ENCODE data around the gene CLIC4. TPM values are rescaled to one million over a fixed set of nuclear protein-coding genes. Genes with fewer than 3 reads are reported as not detected.

CLIC4 gene
- total RNA-seq, 1 experiment from 2014 or later = 230 TPM

DNA sequence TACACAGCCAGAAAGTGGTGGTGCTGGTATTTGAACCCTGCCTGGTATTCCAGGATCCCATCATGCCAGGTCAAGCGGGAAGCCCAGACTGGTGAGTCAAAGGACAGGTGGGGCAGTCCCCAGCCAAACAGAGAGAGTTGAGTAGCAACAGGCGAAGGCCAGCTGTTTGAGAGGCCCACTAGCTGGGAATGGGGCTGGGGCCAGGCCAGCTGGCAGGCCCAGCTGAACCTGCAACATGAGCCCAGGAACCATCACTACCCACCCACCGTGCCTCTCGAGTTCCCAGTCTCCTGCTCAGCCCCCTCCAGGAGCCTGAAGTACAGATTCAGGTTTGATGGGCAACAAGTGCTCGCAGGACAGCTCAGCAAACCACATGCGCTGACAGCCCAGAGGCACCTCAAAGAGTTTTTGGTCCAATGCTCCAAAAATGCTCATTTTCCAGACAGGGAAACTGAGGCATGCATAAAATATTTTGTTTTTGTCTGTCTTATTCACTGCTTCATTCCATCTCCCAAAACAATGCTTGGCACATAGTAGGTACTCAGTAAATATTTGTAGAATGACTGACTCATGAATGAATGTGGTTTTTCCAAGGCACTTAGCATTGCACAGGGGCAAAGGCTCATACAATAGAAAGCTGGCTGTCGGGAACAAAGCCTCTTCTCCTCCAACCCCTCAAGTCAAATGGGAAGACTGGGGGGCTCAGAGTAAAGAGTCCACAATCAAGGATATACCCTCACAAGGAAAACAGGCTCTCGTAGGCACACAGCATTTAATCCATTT, 42.5 kb upstream of the CLIC4 start:
- H3K4me1 ChIP-seq (ENCODE audit: insufficient read depth, low read length) = peaks cover 4% of the 10 kb centered on the region; the same call in 1 of the 2 replicates
- H3K79me1 ChIP-seq (ENCODE audit: insufficient read depth, low read depth, low read length, poor library complexity, severe bottlenecking) = no peaks in the 10 kb centered on the region
- H4K20me1 ChIP-seq (ENCODE audit: control insufficient read depth, insufficient read depth, insufficient read length) = no peaks in the 10 kb centered on the region
- no peak overlapping the region for H3K23ac ChIP-seq (ENCODE audit: insufficient read length, low read depth, low read length)
- H4K91ac ChIP-seq (ENCODE audit: insufficient read length, low read depth, low read length) = no peak overlapping the region
- peak; percentile 65 for DNase-seq
- no peak overlapping the region for H3T11ph ChIP-seq (ENCODE audit: low read length)
- H3K9ac ChIP-seq (ENCODE audit: extremely low read depth, insufficient read length, low read length) = no peak overlapping the region
- H3K23me2 ChIP-seq (ENCODE audit: insufficient read length, low read depth, low read length, poor library complexity, severe bottlenecking) = no peaks in the 10 kb centered on the region
- no peak overlapping the region for H3K18ac ChIP-seq (ENCODE audit: insufficient read length, low read depth, low read length)
- Mint-ChIP-seq H3K4me3 (no peak overlapping the region), H3K4me1 (peaks cover 39 to 45% of the 10 kb centered on the region in 2 experiments), H3K9me3 (no peaks in the 10 kb centered on the region; a peak in 1 of 5 replicates), H3K27ac (0 out of 7 replicates have a peak overlapping the region, but pooled peaks of 1 of the 3 experiments have one; percentile 28), H3K36me3 (ENCODE audit: insufficient read depth in 1 of 3, low read depth in 3 of 3) (peaks cover 0 to 3% (median 0%) of the 10 kb centered on the region in 3 experiments; a peak in 3 of 7 replicates), H3K27me3 (ENCODE audit: low read depth) (no peaks in the 10 kb centered on the region; the same call in 1 of the 2 replicates)
- TF ChIP-seq, protein P1, sequence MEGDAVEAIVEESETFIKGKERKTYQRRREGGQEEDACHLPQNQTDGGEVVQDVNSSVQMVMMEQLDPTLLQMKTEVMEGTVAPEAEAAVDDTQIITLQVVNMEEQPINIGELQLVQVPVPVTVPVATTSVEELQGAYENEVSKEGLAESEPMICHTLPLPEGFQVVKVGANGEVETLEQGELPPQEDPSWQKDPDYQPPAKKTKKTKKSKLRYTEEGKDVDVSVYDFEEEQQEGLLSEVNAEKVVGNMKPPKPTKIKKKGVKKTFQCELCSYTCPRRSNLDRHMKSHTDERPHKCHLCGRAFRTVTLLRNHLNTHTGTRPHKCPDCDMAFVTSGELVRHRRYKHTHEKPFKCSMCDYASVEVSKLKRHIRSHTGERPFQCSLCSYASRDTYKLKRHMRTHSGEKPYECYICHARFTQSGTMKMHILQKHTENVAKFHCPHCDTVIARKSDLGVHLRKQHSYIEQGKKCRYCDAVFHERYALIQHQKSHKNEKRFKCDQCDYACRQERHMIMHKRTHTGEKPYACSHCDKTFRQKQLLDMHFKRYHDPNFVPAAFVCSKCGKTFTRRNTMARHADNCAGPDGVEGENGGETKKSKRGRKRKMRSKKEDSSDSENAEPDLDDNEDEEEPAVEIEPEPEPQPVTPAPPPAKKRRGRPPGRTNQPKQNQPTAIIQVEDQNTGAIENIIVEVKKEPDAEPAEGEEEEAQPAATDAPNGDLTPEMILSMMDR (conservative IDR thresholded peaks at IDR 0.05) = no peak
- H3K4ac ChIP-seq (ENCODE audit: low read depth, low read length) = no peak overlapping the region
- H2BK120ac ChIP-seq (ENCODE audit: low read depth, low read length, poor library complexity, severe bottlenecking) = no peak overlapping the region
- no peak overlapping the region for H4K8ac ChIP-seq (replicated peaks; ENCODE audit: insufficient read length, low read depth, low read length)
- H3K27me3 ChIP-seq (ENCODE audit: insufficient read depth, low read length) = no peaks in the 10 kb centered on the region
- no peak overlapping the region for H4K5ac ChIP-seq (ENCODE audit: insufficient read length, low read depth, low read length)
- H2BK15ac ChIP-seq (ENCODE audit: low read depth, low read length) = no peak overlapping the region
- H2AK5ac ChIP-seq (ENCODE audit: insufficient read length, low read length) = no peak overlapping the region
- H3K79me2 ChIP-seq (ENCODE audit: insufficient read depth, low read length) = no peaks in the 10 kb centered on the region
- no peak overlapping the region for H3K4me2 ChIP-seq (ENCODE audit: insufficient read depth, insufficient read length, low read length)
- no peak overlapping the region for H2AFZ ChIP-seq (ENCODE audit: low read length)
- no peak overlapping the region for H3K14ac ChIP-seq (ENCODE audit: insufficient read depth, low read length)
- H3K9me3 ChIP-seq (ENCODE audit: control insufficient read depth, low read depth, low read length) = no peaks in the 10 kb centered on the region
- no peak overlapping the region for H3K56ac ChIP-seq (ENCODE audit: insufficient read length, low read depth, low read length)
- WGBS (ENCODE audit: extremely low coverage, insufficient read length, low lambda C conversion rate) = no CpG with 5 or more reads among the region's 8 CpGs
- H3K27ac ChIP-seq (ENCODE audit: insufficient read length, low read depth, low read length) = no peak overlapping the region
- no peak overlapping the region for H2BK20ac ChIP-seq (ENCODE audit: low read depth, low read length, poor library complexity, severe bottlenecking)
- H2BK5ac ChIP-seq (ENCODE audit: insufficient read length, low read length) = no peak overlapping the region
- no peak overlapping the region for H2BK12ac ChIP-seq (ENCODE audit: insufficient read length, low read depth, low read length)

All from H9 (cell line).